ENCODE data around the gene DTYMK.
"Not testable (repeated sequence)": the region's sequence is repeated elsewhere in the genome, so short reads cannot be mapped to it uniquely, and the experiment has no call there.

DTYMK gene

DNA sequence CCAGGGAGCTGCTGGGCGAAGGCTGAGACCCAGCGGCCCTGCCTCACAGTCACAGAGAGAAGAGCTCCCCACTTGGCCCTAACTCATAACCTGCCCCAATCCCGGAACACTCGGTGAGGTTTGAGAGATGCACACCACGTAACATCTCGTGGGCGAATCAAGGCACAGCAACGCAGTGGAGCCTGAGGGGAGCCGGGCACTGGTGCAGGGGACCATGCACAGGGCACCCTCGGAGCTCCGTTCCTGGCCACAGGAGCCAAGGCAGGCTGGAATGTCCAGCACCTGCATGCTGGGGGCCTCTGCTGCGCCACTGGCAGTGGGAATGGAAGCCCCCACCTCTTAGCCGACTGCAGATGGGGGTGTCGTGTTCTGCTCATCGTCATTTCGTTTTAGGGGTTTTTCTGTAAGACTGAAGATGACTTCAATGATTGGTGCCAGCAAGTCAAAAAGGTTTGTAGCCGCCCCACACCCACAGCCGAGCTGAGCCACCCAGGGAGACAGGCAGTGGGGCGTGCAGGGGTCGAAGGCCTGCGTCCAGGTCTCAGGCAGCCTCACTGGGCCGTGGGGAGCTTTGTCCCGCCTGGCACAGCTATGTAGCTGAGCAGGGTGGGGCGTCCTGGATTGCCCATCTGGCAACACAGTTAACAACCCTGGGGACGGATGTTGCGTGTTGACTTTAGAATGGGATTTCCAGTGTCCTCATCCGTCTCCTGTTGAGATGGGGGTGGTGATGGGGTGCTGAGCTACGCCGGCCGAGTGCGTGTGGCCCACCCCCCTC is 16.1 kb downstream of the DTYMK start:
- POLR2A ChIA-PET = no interaction called here
- CTCF ChIA-PET = interaction anchor here (1.0 kb wide), 1 partner anchor 11 kb away, joined by 5 read pairs; no protein-coding TSS in a partner anchor
- TF ChIP-seq, protein P1, sequence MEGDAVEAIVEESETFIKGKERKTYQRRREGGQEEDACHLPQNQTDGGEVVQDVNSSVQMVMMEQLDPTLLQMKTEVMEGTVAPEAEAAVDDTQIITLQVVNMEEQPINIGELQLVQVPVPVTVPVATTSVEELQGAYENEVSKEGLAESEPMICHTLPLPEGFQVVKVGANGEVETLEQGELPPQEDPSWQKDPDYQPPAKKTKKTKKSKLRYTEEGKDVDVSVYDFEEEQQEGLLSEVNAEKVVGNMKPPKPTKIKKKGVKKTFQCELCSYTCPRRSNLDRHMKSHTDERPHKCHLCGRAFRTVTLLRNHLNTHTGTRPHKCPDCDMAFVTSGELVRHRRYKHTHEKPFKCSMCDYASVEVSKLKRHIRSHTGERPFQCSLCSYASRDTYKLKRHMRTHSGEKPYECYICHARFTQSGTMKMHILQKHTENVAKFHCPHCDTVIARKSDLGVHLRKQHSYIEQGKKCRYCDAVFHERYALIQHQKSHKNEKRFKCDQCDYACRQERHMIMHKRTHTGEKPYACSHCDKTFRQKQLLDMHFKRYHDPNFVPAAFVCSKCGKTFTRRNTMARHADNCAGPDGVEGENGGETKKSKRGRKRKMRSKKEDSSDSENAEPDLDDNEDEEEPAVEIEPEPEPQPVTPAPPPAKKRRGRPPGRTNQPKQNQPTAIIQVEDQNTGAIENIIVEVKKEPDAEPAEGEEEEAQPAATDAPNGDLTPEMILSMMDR (IDR thresholded peaks at IDR 0.05; ENCODE audit: control extremely low read depth, extremely low read depth, low read depth, missing control alignments) = no peak
- DNase-seq (ENCODE audit: extremely low spot score) = no peak

DNA sequence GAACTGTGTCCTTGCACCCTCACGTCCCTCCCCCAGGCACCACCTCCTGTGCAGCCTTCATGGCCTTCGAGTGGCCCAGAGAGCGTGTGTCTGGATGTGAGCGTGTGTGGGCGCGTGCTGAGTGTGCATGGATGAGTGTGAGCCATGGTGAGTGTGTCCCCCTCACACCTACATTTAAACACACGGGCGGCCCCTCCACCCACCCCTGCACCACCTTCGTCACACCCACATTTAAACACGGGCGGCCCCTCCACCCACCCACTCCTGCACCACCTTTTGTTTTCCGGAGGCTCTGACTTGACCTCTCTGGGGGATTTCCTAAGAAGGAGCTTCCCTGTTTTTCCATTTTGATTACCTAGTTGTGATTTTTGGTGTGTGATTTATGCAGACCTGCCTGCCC is 17.8 kb downstream of the DTYMK start:
- TF ChIP-seq, protein P1 (IDR thresholded peaks at IDR 0.05; ENCODE audit: control extremely low read depth, extremely low read depth, low read depth, missing control alignments) = no peak
- CTCF ChIA-PET = no interaction called here
- DNase-seq (ENCODE audit: extremely low spot score) = no peak
- POLR2A ChIA-PET = no interaction called here

DNA sequence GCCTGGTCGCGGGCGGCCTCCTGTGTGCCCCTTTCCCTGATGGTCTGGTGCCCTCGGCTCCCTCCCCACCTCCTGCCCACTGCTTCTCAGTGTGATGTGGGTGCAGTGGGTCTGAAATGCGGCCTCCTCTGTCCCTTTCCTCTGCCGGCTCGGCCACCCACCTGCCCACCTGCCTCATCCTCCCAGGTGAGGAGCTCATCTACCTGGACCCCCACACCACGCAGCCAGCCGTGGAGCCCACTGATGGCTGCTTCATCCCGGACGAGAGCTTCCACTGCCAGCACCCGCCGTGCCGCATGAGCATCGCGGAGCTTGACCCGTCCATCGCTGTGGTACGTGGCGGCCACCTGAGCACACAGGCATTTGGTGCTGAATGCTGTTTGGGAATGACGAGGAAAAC is 18.3 kb downstream of the DTYMK start:
- TF ChIP-seq, protein P1 (IDR thresholded peaks at IDR 0.05; ENCODE audit: control extremely low read depth, extremely low read depth, low read depth, missing control alignments) = no peak
- ChIA-PET CTCF (interaction anchor here (1.6 kb wide), 1 partner anchor 22 kb away, joined by 3 read pairs; no protein-coding TSS in a partner anchor), POLR2A (no interaction called here)
- DNase-seq (ENCODE audit: extremely low spot score) = no peak

DNA sequence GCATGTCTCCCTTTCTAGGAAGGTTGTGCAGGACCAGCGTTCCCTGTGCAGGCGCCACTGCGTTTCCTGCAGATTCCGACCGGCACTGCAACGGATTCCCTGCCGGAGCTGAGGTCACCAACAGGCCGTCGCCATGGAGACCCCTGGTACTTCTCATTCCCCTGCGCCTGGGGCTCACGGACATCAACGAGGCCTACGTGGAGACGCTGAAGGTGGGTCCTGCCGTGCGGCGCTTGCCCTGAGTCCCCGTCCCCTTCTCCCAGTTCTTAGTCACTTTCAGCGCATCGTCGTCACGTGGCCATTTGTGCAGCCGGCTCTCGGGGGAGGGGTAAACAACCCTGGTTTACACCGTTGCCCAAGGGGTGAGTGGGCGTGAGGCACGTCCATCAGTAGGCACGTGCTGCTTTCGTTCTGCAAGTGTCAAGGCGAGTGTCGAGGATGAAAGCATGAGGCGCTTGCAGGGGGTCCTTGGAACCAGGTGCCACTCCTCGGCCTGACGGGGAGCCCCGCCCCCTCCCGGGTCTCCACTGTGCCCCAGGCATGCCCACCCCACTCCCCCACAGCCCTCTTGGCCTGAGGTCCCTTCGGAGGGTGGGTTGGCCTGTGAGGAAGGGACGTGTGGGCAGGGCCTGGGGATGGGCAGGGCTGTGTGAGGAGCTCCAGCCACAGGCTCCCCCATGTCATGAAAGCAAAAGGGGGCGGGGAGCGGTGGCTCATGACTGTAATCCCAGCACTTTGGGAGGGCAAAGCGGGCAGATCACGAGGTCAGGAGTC is 19.8 kb downstream of the DTYMK start:
- TF ChIP-seq, protein P1 (IDR thresholded peaks at IDR 0.05; ENCODE audit: control extremely low read depth, extremely low read depth, low read depth, missing control alignments) = no peak
- ChIA-PET CTCF (interaction anchor here (1.6 kb wide), 1 partner anchor 20 kb away, joined by 3 read pairs; no protein-coding TSS in a partner anchor), POLR2A (no interaction called here)
- DNase-seq (ENCODE audit: extremely low spot score) = no peak

DNA sequence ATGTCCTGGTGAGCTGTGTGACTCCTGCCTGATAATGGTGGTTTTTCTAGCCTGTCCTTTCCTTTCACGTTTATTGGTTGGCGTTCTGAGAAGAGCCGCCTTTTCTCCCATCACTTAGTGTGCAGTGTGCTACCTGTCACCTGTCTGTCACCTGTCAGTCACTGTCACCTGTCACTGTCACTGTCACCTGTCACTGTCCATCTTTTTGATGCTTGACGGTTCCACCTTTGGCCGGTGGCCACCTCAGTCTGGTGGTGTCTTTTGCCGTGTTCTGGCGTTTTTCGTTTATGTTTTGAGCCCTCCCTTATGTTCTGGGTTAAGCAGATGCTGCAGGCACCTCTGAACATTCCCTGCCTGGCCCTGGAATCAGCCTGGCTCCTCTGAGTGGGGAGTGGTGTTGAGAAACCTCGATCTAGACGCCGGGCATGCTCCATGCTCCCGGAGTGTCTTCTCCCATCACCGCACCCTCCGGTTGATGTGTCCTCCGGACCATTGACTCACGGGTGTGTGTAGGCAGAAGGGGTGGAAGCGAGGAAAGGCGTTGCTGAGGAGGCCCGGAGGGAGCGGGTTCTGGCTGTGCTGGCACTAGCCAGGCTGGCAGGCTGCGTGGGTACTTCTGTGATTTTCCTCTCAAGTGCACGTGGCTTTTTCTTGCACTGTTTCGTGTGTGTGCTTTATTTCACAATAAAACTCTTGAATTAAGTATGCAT is 20.7 kb downstream of the DTYMK start:
- POLR2A ChIA-PET = no interaction called here
- TF ChIP-seq, protein P1 (IDR thresholded peaks at IDR 0.05; ENCODE audit: control extremely low read depth, extremely low read depth, low read depth, missing control alignments) = no peak
- DNase-seq (ENCODE audit: extremely low spot score) = no peak
- CTCF ChIA-PET = interaction anchor here (0.6 to 1.0 kb wide), 2 partner anchors 22 to 33 kb away, joined by 3 to 4 read pairs; no protein-coding TSS in a partner anchor

DNA sequence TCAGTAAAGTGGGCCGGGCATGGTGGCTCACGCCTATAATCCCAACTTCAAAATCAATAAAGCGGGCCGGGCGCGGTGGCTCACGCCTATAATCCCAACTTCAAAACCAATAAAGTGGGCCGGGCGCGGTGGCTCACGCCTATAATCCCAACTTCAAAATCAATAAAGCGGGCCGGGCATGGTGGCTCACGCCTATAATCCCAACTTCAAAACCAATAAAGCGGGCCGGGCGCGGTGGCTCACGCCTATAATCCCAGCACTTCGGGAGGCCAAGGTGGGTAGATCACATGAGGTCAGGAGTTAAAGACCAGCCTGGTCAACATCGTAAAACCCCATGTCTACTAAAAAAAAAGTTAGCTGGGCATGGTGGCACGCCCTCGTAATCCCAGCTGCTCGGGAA is 23.9 kb downstream of the DTYMK start:
- CTCF ChIA-PET = not testable (repeated sequence)

More for the DNA sequence above, 23.9 kb downstream of the DTYMK start:
- POLR2A ChIA-PET; DNase-seq (ENCODE audit: extremely low spot score): not testable (repeated sequence)
